ENCODE data around the gene PSMG2.

The PSMG2 gene

GRCh38 chr18:12726331-12726730, 23.5 kb downstream of the PSMG2 start:
- DNase-seq (ENCODE audit: low read depth) = no peak
- no peak overlapping the region for H3K4me3 ChIP-seq (ENCODE audit: low read length)
- no peak for TF ChIP-seq CTCF (conservative IDR thresholded peaks at IDR 0.05; ENCODE audit: low read length)

GRCh38 chr18:12726774-12727550, 24.1 kb downstream of the PSMG2 start:
- peak; percentile 94 for TF ChIP-seq CTCF (conservative IDR thresholded peaks at IDR 0.05; ENCODE audit: low read length)
- H3K4me3 ChIP-seq (ENCODE audit: low read length) = no peak overlapping the region
- peak; percentile 67 for DNase-seq (ENCODE audit: low read depth)

- no peak overlapping the region for H3K4me3 ChIP-seq (ENCODE audit: low read length)
- no peak for TF ChIP-seq CTCF (conservative IDR thresholded peaks at IDR 0.05; ENCODE audit: low read length)
- no peak for DNase-seq (ENCODE audit: low read depth)
Observed at GRCh38 chr18:12737243-12737902, 34.5 kb downstream of the PSMG2 start.

GRCh38 chr18:12741351-12741750, 38.5 kb downstream of the PSMG2 start:
- DNase-seq (ENCODE audit: low read depth) = peak; percentile 29
- H3K4me3 ChIP-seq (ENCODE audit: low read length) = no peak overlapping the region
- TF ChIP-seq CTCF (conservative IDR thresholded peaks at IDR 0.05; ENCODE audit: low read length) = no peak

- peak; percentile 63 for DNase-seq (ENCODE audit: low read depth)
- no peak for TF ChIP-seq CTCF (conservative IDR thresholded peaks at IDR 0.05; ENCODE audit: low read length)
- H3K4me3 ChIP-seq (ENCODE audit: low read length) = no peak overlapping the region
Observed at GRCh38 chr18:12742453-12742852, 39.6 kb downstream of the PSMG2 start.

- TF ChIP-seq CTCF (conservative IDR thresholded peaks at IDR 0.05; ENCODE audit: low read length) = peak; percentile 77
- DNase-seq (ENCODE audit: low read depth) = peak; percentile 75
- H3K4me3 ChIP-seq (ENCODE audit: low read length) = no peak overlapping the region
Observed at GRCh38 chr18:12744103-12744502, 41.3 kb downstream of the PSMG2 start.

Measured in AG10803 (cell line).